K562 (cell line): Measurements from ENCODE around the gene RGS19.

ENCODE experiments used
- FOSL1 ChIP-seq: fragments of 200-800 bp; sonication (Bioruptor generic); conservative IDR thresholded peaks from 2 replicates; pipeline ENCODE4 v1.6.1; 2016; ENCODE audit warnings: missing genetic modification characterization, missing compliant biosample characterization
- KAT7 ChIP-seq: sonication (generic); formaldehyde crosslinking; IDR thresholded peaks from 2 replicates; pipeline ENCODE4 v1.8.0; 2022; ENCODE audit warnings: missing genetic modification reagents, mild to moderate bottlenecking, borderline replicate concordance
- MEF2A ChIP-seq: IDR thresholded peaks from 2 replicates; pipeline ENCODE4 v1.6.1; 2011; ENCODE audit warnings: low read depth, mild to moderate bottlenecking, low read length, moderate library complexity; ENCODE audit not compliant: control insufficient read depth
- PHF20 ChIP-seq: fragments of 450-650 bp; IDR thresholded peaks from 2 replicates; pipeline ENCODE4 v1.6.1; 2018; ENCODE audit not compliant: partially characterized antibody
- POLR2A ChIP-seq: fragments of 450-650 bp; conservative IDR thresholded peaks from 2 replicates; pipeline ENCODE4 v1.6.1; 2016
- RAD21 ChIP-seq, 2 experiments: fragments of 250-450 bp in 1 of 2; fragments of 450-650 bp in 1 of 2; sonication (Bioruptor Pico) in 1 of 2; formaldehyde crosslinking in 1 of 2; IDR thresholded peaks in 1 of 2; conservative IDR thresholded peaks in 1 of 2; 2 replicates each; pipeline versions ENCODE4 v1.4.0 to v1.8.0; 2020 to 2022; ENCODE audit warnings: mild to moderate bottlenecking in 2 of 2, moderate library complexity in 1 of 2
- TRIM28 ChIP-seq: fragments of 450-650 bp; IDR thresholded peaks from 2 replicates; pipeline ENCODE4 v1.6.1; 2017
- USF1 ChIP-seq: sonication (generic); formaldehyde crosslinking; IDR thresholded peaks from 2 replicates; pipeline ENCODE4 v1.9.0; 2022; ENCODE audit warnings: mild to moderate bottlenecking, missing genetic modification reagents
- ZFX ChIP-seq: sonication (generic); formaldehyde crosslinking; IDR thresholded peaks from 2 replicates; pipeline ENCODE4 v1.8.0; 2022; ENCODE audit warnings: mild to moderate bottlenecking, missing genetic modification reagents, moderate library complexity
- ZNF445 ChIP-seq: fragments of 250-450 bp; sonication (Bioruptor Pico); IDR thresholded peaks from 2 replicates; pipeline ENCODE4 v1.4.0; 2020; ENCODE audit warnings: low read depth, mild to moderate bottlenecking, moderate library complexity

GRCh38 chr20:64062276-64062595 lies 17.1 kb downstream of the RGS19 start:
- TF ChIP-seq PHF20, result no peak
- TF ChIP-seq RAD21 (CRISPR knock-in tag; conservative IDR thresholded peaks at IDR 0.05 in 1 of 2, IDR thresholded peaks at IDR 0.05 in 1 of 2), result no peak
- no peak for TF ChIP-seq POLR2A
- TF ChIP-seq MEF2A, result no peak
- TF ChIP-seq TRIM28, result no peak
- TF ChIP-seq FOSL1 (tag), result no peak
- no peak for TF ChIP-seq ZFX (CRISPR knock-in tag)
- TF ChIP-seq ZNF445 (CRISPR knock-in tag), result no peak
- TF ChIP-seq USF1 (CRISPR knock-in tag), result peak; percentile 31; the same call in 1 of the 2 replicates
- no peak for TF ChIP-seq KAT7 (CRISPR knock-in tag)
